Transverse colon (tissue), 3 donors: Measurements from ENCODE around the gene PLEKHG4.

Experiments
- EP300 ChIP-seq: sonication (generic); formaldehyde crosslinking; IDR thresholded peaks from one replicate; pipeline ENCODE4 v1.6.1; 2017; ENCODE audit warnings: antibody characterized with exemption, low read depth
- POLR2A ChIP-seq: fragments of 450-650 bp; IDR thresholded peaks from one replicate; pipeline ENCODE4 v1.6.1; 2016; ENCODE audit warnings: antibody characterized with exemption, mild to moderate bottlenecking, moderate library complexity
- TF ChIP-seq, protein P1 (sequence below), 5 experiments: fragments of 200-600 bp in 3 of 5; fragments of 450-650 bp in 2 of 5; sonication (generic) in 3 of 5; IDR thresholded peaks; 1 replicate in 2 of 5; 2 replicates in 3 of 5; pipeline ENCODE4 v1.5.1; 2016 to 2017; ENCODE audit warnings: antibody characterized with exemption in 5 of 5, inconsistent platforms in 3 of 5, mild to moderate bottlenecking in 2 of 5, moderate library complexity in 1 of 5

DNA sequence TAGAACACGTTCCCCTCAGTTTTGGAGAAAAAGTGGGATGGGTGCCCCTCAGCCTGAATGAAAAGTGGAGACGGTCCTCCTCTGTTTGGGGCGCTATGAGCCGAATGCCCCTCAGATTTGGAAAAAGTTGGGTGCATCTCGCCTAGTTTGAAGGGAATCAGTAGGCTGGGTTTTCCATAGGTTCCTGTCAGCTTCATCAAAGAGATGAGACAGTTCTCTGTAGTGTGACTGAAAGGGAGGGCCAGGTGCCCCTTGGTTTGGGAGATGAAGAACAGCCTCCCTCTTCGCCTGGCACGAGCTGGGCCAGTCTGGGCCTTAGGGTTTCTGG lies 31.3 kb upstream of the PLEKHG4 start:
- TF ChIP-seq, protein P1, sequence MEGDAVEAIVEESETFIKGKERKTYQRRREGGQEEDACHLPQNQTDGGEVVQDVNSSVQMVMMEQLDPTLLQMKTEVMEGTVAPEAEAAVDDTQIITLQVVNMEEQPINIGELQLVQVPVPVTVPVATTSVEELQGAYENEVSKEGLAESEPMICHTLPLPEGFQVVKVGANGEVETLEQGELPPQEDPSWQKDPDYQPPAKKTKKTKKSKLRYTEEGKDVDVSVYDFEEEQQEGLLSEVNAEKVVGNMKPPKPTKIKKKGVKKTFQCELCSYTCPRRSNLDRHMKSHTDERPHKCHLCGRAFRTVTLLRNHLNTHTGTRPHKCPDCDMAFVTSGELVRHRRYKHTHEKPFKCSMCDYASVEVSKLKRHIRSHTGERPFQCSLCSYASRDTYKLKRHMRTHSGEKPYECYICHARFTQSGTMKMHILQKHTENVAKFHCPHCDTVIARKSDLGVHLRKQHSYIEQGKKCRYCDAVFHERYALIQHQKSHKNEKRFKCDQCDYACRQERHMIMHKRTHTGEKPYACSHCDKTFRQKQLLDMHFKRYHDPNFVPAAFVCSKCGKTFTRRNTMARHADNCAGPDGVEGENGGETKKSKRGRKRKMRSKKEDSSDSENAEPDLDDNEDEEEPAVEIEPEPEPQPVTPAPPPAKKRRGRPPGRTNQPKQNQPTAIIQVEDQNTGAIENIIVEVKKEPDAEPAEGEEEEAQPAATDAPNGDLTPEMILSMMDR (IDR thresholded peaks at IDR 0.05): no peak
- TF ChIP-seq POLR2A (no peak), EP300 (no peak)
